ENCODE measurements around the gene SNAP47.

GRCh38 chr1:227759341-227760300, 24.4 kb downstream of the SNAP47 start:
- TF ChIP-seq, protein P1, sequence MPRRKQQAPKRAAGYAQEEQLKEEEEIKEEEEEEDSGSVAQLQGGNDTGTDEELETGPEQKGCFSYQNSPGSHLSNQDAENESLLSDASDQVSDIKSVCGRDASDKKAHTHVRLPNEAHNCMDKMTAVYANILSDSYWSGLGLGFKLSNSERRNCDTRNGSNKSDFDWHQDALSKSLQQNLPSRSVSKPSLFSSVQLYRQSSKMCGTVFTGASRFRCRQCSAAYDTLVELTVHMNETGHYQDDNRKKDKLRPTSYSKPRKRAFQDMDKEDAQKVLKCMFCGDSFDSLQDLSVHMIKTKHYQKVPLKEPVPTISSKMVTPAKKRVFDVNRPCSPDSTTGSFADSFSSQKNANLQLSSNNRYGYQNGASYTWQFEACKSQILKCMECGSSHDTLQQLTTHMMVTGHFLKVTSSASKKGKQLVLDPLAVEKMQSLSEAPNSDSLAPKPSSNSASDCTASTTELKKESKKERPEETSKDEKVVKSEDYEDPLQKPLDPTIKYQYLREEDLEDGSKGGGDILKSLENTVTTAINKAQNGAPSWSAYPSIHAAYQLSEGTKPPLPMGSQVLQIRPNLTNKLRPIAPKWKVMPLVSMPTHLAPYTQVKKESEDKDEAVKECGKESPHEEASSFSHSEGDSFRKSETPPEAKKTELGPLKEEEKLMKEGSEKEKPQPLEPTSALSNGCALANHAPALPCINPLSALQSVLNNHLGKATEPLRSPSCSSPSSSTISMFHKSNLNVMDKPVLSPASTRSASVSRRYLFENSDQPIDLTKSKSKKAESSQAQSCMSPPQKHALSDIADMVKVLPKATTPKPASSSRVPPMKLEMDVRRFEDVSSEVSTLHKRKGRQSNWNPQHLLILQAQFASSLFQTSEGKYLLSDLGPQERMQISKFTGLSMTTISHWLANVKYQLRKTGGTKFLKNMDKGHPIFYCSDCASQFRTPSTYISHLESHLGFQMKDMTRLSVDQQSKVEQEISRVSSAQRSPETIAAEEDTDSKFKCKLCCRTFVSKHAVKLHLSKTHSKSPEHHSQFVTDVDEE (CRISPR knock-in tag; IDR thresholded peaks at IDR 0.05): no peak
- no peak for TF ChIP-seq OSR1 (CRISPR knock-in tag; IDR thresholded peaks at IDR 0.05)
- no peak for TF ChIP-seq RARB (CRISPR knock-in tag; IDR thresholded peaks at IDR 0.05)
- TF ChIP-seq SNAI2 (CRISPR knock-in tag; IDR thresholded peaks at IDR 0.05): no peak
- no peak for TF ChIP-seq PATZ1 (CRISPR knock-in tag; IDR thresholded peaks at IDR 0.05; ENCODE audit: borderline replicate concordance)
- TF ChIP-seq POU6F1 (CRISPR knock-in tag; IDR thresholded peaks at IDR 0.05; ENCODE audit: borderline replicate concordance, low read depth): no peak
- no peak for TF ChIP-seq TCF4 (CRISPR knock-in tag; IDR thresholded peaks at IDR 0.05; ENCODE audit: borderline replicate concordance)
- TF ChIP-seq ZNF565 (CRISPR knock-in tag; conservative IDR thresholded peaks at IDR 0.05; ENCODE audit: low read depth): no peak

All from SK-N-SH treated with all-trans-retinoic acid at 6 μM for 48 hours (cell line).